Lower leg skin (tissue), 3 donors: Measurements from ENCODE around the gene ASB2.

Experiments
- CTCF ChIP-seq, 3 donors: fragments of 450-650 bp; IDR thresholded peaks; one replicate each; pipeline ENCODE4 v1.5.1; 2016; ENCODE audit warnings: antibody characterized with exemption in 3 of 3, mild to moderate bottlenecking in 3 of 3, moderate library complexity in 2 of 3
- POLR2A ChIP-seq, 2 donors: fragments of 450-650 bp; IDR thresholded peaks; one replicate each; pipeline ENCODE4 v1.6.1; 2016 to 2017; ENCODE audit warnings: antibody characterized with exemption in 2 of 2, mild to moderate bottlenecking in 1 of 2, moderate library complexity in 1 of 2

GRCh38 chr14:93936926-93937325, 39.4 kb downstream of the ASB2 start:
- no peak for TF ChIP-seq CTCF (IDR thresholded peaks at IDR 0.05)
- TF ChIP-seq POLR2A (IDR thresholded peaks at IDR 0.05), result no peak
